PFSK-1 (cell line): ENCODE measurements around the gene VPS35.

Experiments
- FOXP2 ChIP-seq: optimal IDR thresholded peaks from 2 replicates; pipeline ENCODE3; 2011; ENCODE audit warnings: borderline replicate concordance, control low read depth, inconsistent platforms; ENCODE audit not compliant: insufficient read depth; ENCODE audit errors: extremely low read length, extremely low read depth
- POLR2AphosphoS5 ChIP-seq: IDR thresholded peaks from 2 replicates; pipeline ENCODE4 v1.6.1; 2012; ENCODE audit warnings: low read depth, mild to moderate bottlenecking, control low read depth, low read length, moderate library complexity
- REST ChIP-seq, 2 experiments: IDR thresholded peaks; 2 replicates each; pipeline versions ENCODE4 v1.6.1 to v1.8.0; 2011 to 2012; ENCODE audit warnings: low read depth in 2 of 2, low read length in 2 of 2, control low read depth in 1 of 2, inconsistent platforms in 1 of 2, mild to moderate bottlenecking in 1 of 2, moderate library complexity in 1 of 2; ENCODE audit not compliant: insufficient read depth in 1 of 2
- SIN3A ChIP-seq: IDR thresholded peaks from 2 replicates; pipeline ENCODE4 v1.6.1; 2012; ENCODE audit warnings: mild to moderate bottlenecking, low read length, moderate library complexity, borderline replicate concordance; ENCODE audit not compliant: insufficient read depth
- TAF1 ChIP-seq: IDR thresholded peaks from 2 replicates; pipeline ENCODE4 v1.6.1; 2012; ENCODE audit warnings: low read length, control low read depth, borderline replicate concordance; ENCODE audit not compliant: insufficient read depth

VPS35 gene

GRCh38 chr16:46688101-46688653, 801 bp downstream of the VPS35 start:
- TF ChIP-seq FOXP2 = no peak
- no peak for TF ChIP-seq REST (IDR thresholded peaks at IDR 0.05; ENCODE audit: insufficient read depth in 1 of 2, low read depth in 2 of 2, low read length in 2 of 2)
- TF ChIP-seq POLR2AphosphoS5 = no peak
- TF ChIP-seq TAF1 = no peak
- TF ChIP-seq SIN3A = no peak

- TF ChIP-seq FOXP2 (no peak), POLR2AphosphoS5 (no peak), TAF1 (no peak), REST (IDR thresholded peaks at IDR 0.05; ENCODE audit: insufficient read depth in 1 of 2, low read depth in 2 of 2, low read length in 2 of 2) (no peak), SIN3A (no peak)
Measured at GRCh38 chr16:46687486-46687885, 1.5 kb downstream of the VPS35 start.

- no peak for TF ChIP-seq FOXP2
- TF ChIP-seq TAF1 = no peak
- no peak for TF ChIP-seq POLR2AphosphoS5
- no peak for TF ChIP-seq SIN3A
- TF ChIP-seq REST (IDR thresholded peaks at IDR 0.05; ENCODE audit: insufficient read depth in 1 of 2, low read depth in 2 of 2, low read length in 2 of 2) = no peak
Measured at GRCh38 chr16:46686815-46687473, 2.0 kb downstream of the VPS35 start.

GRCh38 chr16:46673320-46674013, 15.5 kb downstream of the VPS35 start:
- no peak for TF ChIP-seq REST (IDR thresholded peaks at IDR 0.05; ENCODE audit: insufficient read depth in 1 of 2, low read depth in 2 of 2, low read length in 2 of 2)
- TF ChIP-seq SIN3A = no peak
- TF ChIP-seq POLR2AphosphoS5 = no peak
- TF ChIP-seq TAF1 = no peak
- TF ChIP-seq FOXP2 = no peak
